ENCODE results near the gene GGCT. TPM values are rescaled to one million over a fixed set of nuclear protein-coding genes. Genes with fewer than 3 reads are reported as not detected.

The GGCT gene
- total and polyA plus RNA-seq, 2 of the 8 experiments (the other 6 are each of a cell fraction or from before 2014, with no cell fraction given), result 50.0 to 129 TPM

DNA sequence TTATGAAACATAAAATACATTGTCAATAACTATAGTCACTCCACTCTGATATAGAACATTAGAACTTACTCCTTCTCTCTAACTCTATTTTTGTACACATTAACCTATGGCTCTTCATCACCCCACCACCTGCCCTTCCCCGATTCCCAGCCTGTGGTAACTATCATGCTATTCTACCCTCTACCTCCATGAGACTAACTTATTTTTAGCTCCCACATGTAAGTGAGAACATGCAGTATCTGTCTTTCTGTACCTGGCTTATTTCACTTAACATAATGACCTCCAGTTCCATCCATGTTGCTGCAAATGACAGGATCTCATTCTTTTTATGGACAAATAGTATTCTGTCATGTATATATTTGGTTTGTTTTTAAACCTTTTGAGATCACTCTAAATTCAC, 17.3 kb downstream of the GGCT start (continued):
- TF ChIP-seq, protein P1, sequence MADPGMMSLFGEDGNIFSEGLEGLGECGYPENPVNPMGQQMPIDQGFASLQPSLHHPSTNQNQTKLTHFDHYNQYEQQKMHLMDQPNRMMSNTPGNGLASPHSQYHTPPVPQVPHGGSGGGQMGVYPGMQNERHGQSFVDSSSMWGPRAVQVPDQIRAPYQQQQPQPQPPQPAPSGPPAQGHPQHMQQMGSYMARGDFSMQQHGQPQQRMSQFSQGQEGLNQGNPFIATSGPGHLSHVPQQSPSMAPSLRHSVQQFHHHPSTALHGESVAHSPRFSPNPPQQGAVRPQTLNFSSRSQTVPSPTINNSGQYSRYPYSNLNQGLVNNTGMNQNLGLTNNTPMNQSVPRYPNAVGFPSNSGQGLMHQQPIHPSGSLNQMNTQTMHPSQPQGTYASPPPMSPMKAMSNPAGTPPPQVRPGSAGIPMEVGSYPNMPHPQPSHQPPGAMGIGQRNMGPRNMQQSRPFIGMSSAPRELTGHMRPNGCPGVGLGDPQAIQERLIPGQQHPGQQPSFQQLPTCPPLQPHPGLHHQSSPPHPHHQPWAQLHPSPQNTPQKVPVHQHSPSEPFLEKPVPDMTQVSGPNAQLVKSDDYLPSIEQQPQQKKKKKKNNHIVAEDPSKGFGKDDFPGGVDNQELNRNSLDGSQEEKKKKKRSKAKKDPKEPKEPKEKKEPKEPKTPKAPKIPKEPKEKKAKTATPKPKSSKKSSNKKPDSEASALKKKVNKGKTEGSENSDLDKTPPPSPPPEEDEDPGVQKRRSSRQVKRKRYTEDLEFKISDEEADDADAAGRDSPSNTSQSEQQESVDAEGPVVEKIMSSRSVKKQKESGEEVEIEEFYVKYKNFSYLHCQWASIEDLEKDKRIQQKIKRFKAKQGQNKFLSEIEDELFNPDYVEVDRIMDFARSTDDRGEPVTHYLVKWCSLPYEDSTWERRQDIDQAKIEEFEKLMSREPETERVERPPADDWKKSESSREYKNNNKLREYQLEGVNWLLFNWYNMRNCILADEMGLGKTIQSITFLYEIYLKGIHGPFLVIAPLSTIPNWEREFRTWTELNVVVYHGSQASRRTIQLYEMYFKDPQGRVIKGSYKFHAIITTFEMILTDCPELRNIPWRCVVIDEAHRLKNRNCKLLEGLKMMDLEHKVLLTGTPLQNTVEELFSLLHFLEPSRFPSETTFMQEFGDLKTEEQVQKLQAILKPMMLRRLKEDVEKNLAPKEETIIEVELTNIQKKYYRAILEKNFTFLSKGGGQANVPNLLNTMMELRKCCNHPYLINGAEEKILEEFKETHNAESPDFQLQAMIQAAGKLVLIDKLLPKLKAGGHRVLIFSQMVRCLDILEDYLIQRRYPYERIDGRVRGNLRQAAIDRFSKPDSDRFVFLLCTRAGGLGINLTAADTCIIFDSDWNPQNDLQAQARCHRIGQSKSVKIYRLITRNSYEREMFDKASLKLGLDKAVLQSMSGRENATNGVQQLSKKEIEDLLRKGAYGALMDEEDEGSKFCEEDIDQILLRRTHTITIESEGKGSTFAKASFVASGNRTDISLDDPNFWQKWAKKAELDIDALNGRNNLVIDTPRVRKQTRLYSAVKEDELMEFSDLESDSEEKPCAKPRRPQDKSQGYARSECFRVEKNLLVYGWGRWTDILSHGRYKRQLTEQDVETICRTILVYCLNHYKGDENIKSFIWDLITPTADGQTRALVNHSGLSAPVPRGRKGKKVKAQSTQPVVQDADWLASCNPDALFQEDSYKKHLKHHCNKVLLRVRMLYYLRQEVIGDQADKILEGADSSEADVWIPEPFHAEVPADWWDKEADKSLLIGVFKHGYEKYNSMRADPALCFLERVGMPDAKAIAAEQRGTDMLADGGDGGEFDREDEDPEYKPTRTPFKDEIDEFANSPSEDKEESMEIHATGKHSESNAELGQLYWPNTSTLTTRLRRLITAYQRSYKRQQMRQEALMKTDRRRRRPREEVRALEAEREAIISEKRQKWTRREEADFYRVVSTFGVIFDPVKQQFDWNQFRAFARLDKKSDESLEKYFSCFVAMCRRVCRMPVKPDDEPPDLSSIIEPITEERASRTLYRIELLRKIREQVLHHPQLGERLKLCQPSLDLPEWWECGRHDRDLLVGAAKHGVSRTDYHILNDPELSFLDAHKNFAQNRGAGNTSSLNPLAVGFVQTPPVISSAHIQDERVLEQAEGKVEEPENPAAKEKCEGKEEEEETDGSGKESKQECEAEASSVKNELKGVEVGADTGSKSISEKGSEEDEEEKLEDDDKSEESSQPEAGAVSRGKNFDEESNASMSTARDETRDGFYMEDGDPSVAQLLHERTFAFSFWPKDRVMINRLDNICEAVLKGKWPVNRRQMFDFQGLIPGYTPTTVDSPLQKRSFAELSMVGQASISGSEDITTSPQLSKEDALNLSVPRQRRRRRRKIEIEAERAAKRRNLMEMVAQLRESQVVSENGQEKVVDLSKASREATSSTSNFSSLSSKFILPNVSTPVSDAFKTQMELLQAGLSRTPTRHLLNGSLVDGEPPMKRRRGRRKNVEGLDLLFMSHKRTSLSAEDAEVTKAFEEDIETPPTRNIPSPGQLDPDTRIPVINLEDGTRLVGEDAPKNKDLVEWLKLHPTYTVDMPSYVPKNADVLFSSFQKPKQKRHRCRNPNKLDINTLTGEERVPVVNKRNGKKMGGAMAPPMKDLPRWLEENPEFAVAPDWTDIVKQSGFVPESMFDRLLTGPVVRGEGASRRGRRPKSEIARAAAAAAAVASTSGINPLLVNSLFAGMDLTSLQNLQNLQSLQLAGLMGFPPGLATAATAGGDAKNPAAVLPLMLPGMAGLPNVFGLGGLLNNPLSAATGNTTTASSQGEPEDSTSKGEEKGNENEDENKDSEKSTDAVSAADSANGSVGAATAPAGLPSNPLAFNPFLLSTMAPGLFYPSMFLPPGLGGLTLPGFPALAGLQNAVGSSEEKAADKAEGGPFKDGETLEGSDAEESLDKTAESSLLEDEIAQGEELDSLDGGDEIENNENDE (IDR thresholded peaks at IDR 0.05; ENCODE audit: insufficient replicate concordance, low read length), result no peak

Measured in H1 (cell line).